Breast epithelium (tissue), 3 donors: ENCODE data around the gene SCGN.

Experiments used
- CTCF ChIP-seq, 3 donors: fragments of 450-650 bp; IDR thresholded peaks; one replicate each; pipeline ENCODE4 v1.5.1; 2016 to 2017; ENCODE audit warnings: antibody characterized with exemption in 3 of 3, mild to moderate bottlenecking in 3 of 3, moderate library complexity in 3 of 3
- POLR2A ChIP-seq: fragments of 450-650 bp; IDR thresholded peaks from one replicate; pipeline ENCODE4 v1.6.1; 2016; ENCODE audit warnings: antibody characterized with exemption, mild to moderate bottlenecking, moderate library complexity
- POLR2AphosphoS5 ChIP-seq, 3 donors: sonication (generic); formaldehyde crosslinking; IDR thresholded peaks; one replicate each; pipeline ENCODE4 v1.6.1; 2017; ENCODE audit warnings: antibody characterized with exemption in 3 of 3

- TF ChIP-seq POLR2A: no peak
- TF ChIP-seq CTCF (IDR thresholded peaks at IDR 0.05): no peak
- TF ChIP-seq POLR2AphosphoS5 (IDR thresholded peaks at IDR 0.05): no peak
Observed at GRCh38 chr6:25726122-25726911, 74.3 kb downstream of the SCGN start.
